ENCODE measurements around the gene TFF3. TPM values are rescaled to one million over a fixed set of nuclear protein-coding genes. Genes with fewer than 3 reads are reported as not detected.

TFF3 gene
- total RNA-seq, 2 donors from 2014 or later = 21.1 to 24.4 TPM

- intact Hi-C loops (cut with DNase I) = no loop called here
- peak; percentile 66 for DNase-seq (ENCODE audit: low spot score)
Observed at GRCh38 chr21:42279341-42279871, 35.8 kb downstream of the TFF3 start.

- DNase-seq (ENCODE audit: low spot score) = peak; percentile 61
- intact Hi-C loops (cut with DNase I) = no loop called here
Observed at GRCh38 chr21:42278451-42279149, 36.6 kb downstream of the TFF3 start.

GRCh38 chr21:42277593-42277992 lies 37.6 kb downstream of the TFF3 start:
- intact Hi-C loops (cut with DNase I) = no loop called here
- DNase-seq (ENCODE audit: low spot score) = no peak

DNA sequence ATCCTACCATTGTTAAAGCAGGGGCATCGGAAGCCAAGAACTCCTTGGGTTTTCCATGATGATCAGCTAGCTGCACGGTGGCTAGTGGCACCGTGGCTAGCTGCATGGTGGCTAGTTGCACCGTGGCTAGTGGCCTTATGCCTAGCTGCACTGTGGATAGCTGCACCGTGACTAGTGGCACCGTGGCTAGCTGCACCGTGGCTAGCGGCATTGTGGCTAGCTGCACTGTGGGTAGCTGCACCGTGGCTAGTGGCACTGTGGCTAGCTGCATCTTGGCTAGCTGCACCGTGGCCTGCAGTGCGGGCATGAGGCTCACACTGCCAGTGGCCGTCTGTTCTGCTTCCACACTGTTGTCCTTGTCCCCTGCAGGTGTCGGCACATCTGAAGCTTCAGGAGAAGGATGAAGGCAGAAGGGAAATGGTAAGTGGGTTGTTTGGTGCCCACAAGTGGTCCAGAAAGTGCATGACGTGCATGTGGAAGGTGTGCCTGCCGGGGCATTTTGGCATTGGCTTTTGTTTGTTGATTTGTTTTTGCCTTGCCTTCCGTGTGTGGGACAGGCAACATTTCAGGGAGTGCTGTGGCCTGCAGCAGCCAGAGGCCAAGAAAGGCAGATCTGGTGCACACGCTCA lies 38.6 kb downstream of the TFF3 start:
- intact Hi-C loops (cut with DNase I) = no loop called here

GRCh38 chr21:42276076-42276475 lies 39.1 kb downstream of the TFF3 start:
- intact Hi-C loops (cut with DNase I) = no loop called here

More for the DNA sequence above, 38.6 kb downstream of the TFF3 start:
- no peak for DNase-seq (ENCODE audit: low spot score)

DNA sequence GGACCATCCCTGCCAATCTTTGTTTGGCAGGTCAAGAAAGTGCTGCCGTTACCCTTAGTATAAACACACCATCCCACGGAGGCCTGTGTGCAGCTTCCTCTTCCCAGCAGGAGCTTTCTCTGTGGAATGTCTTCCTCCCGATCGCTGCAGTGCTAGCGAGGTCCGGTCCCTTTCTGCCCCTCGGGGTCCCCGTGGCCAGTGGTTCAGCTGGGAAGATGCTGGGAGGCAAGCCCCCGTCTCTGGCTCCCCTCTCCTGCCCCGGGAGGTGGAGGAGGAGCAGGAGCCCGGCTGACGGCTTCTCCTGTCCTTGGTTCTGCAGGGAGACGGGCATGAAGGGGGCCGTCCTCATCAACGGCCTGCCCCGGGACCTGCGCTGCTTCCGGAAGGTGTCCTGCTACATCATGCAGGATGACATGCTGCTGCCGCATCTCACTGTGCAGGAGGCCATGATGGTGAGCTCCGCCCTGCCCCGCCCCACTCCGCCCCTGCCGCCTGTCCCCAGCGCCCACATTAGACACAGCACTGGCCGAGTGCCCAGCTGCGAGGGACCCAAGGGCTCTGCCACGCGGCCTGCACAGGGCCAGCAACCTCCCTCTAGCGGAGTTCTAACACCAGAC lies 42.1 kb downstream of the TFF3 start:
- peak; percentile 73 for DNase-seq (ENCODE audit: low spot score)
- intact Hi-C loops (cut with DNase I) = no loop called here

More at GRCh38 chr21:42276076-42276475, 39.1 kb downstream of the TFF3 start:
- DNase-seq (ENCODE audit: low spot score) = peak; percentile 74

GRCh38 chr21:42272109-42272962 lies 42.9 kb downstream of the TFF3 start:
- intact Hi-C loops (cut with DNase I) = no loop called here
- DNase-seq (ENCODE audit: low spot score) = peak; percentile 72

GRCh38 chr21:42271065-42271464 lies 44.1 kb downstream of the TFF3 start:
- DNase-seq (ENCODE audit: low spot score) = peak; percentile 64
- intact Hi-C loops (cut with DNase I) = no loop called here

DNA sequence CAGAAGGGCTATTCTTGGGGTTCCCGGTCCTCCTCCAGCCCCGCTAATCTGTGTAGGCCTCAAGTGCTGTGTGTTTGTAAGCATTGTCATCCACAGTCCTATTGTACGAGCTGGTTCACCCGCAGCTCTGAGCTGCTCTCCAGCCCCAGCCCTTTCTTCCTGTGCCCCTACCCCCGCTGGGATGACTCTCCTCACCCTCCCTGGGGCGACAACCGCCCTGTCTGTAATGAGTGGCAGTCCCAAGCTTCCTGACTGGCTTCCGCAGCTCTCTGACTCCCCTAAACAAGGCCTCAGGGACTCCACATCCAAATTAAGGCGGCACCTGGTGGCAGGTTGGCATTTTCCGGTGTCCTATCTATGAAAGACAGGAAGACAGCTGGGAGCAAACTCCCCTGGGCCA lies 45.8 kb downstream of the TFF3 start:
- intact Hi-C loops (cut with DNase I) = no loop called here
- DNase-seq (ENCODE audit: low spot score) = no peak

- DNase-seq (ENCODE audit: low spot score) = no peak
- intact Hi-C loops (cut with DNase I) = no loop called here
Observed at GRCh38 chr21:42266971-42267556, 48.1 kb downstream of the TFF3 start.

GRCh38 chr21:42265231-42265812 lies 49.9 kb downstream of the TFF3 start:
- no peak for DNase-seq (ENCODE audit: low spot score)
- intact Hi-C loops (cut with DNase I) = no loop called here

DNA sequence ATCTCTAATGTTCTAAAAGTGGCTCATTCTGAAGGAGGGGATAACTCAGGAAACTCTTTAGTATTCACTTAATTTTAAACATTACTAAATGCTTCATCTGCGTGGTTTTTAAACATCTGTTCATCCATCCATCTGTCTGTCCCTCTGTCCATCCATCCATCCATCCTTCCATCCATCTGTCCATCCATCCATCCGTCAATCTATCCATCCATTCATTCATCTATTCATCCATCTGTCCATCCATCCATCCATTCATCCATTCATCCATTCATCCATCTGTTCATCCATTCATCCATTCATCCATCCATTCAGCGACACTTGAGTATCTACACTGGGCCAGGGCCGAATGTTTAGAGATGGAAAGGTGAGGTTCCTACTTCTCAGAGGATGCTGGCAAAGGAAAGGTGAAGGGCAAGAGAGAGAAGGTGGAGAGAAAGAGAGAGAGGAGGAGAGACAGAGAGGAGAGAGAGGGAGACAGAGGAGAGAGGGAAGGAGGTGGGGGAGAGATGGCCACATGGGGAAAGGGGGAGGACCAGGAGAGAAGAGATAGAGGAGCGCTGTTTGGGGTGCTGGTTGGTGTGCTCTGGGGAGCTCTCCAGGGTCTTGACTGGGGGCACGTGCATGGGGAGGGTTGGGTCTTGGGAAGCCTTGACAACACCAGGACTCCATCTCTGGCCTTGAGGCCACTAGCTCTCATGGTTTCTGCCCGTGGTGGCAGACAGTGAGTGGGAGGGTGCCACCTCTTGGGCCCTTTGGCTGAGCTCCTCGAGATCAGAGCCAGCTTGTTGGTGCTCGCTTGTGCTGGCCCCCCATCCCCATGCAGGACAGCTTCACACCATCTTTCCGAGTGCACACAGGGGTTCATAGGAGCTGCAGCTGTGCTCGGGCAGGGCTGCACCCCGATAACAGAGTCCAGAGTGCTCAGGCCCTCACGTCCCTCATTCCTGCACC lies 50.7 kb downstream of the TFF3 start:
- intact Hi-C loops (cut with DNase I) = loop anchor here in 1 of 2 donors (5.0 kb wide), 1 partner anchor 117 kb away; no protein-coding TSS in a partner anchor
- no peak for DNase-seq (ENCODE audit: low spot score)

- intact Hi-C loops (cut with DNase I) = loop anchor here in 1 of 2 donors (5.0 kb wide), 1 partner anchor 116 kb away; no protein-coding TSS in a partner anchor
- DNase-seq (ENCODE audit: low spot score) = no peak
Observed at GRCh38 chr21:42263591-42264131, 51.5 kb downstream of the TFF3 start.

- no peak for DNase-seq (ENCODE audit: low spot score)
- intact Hi-C loops (cut with DNase I) = loop anchor here in 1 of 2 donors (5.0 kb wide), 1 partner anchor 116 kb away; no protein-coding TSS in a partner anchor
Observed at GRCh38 chr21:42262831-42263231, 52.4 kb downstream of the TFF3 start.

GRCh38 chr21:42261829-42262200 lies 53.4 kb downstream of the TFF3 start:
- no peak for DNase-seq (ENCODE audit: low spot score)
- intact Hi-C loops (cut with DNase I) = loop anchor here in 1 of 2 donors (5.0 kb wide), 1 partner anchor 115 kb away; no protein-coding TSS in a partner anchor

Measured in posterior vena cava (tissue), 2 donors.